Medulla oblongata (tissue), 1 donor: ENCODE data around the gene CADM1.

Experiments used
- DNase-seq: peaks from one replicate; pipeline ENCODE4 v3.0.0-alpha.2; 2015; ENCODE audit errors: extremely low spot score

CADM1 gene

DNA sequence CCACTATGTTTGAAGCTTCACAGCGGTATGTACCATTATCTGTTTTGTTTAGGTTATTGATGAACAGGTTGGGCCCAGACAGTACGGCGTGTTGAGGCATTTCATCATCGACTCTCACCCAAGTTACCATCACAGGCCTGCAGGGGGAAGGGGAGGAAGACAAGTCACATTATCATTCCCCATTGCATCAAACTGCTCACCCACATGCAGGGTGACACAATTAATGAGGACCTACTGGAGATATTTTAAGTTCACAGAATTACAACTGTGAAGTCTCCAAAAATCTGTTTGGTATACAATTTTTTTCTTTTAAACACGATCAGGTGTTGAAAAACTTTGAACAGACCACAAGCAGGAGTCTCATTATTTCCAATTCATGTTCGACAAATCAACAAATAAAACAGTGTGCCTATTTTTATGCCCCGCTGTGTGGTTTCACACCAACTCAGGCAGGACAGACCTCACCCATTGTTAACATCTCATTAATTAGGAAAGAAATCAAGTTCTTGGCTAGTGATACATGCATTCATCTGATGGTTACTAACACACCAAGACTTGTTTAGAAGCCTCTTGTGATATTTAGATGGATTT, 289.5 kb downstream of the CADM1 start:
- DNase-seq = no peak

DNA sequence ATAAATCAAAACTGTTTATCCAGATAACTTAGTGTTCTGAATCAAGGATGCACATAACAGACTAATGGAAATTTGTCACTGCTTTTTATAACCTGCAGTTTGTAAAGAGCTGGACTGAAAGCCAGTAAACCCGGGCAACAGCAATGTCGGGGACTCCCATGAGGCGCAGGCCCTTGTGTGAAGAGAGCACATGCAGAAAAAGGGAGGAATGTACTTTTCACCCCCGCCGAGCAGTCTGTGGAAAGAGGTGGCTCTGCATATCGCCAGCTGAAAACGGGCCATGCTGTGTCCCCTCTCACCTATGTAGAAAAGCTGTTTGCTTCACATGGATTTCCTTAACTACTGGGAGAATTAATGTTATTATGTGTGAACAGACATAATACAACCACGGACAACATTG, 291.2 kb downstream of the CADM1 start:
- DNase-seq = no peak

DNA sequence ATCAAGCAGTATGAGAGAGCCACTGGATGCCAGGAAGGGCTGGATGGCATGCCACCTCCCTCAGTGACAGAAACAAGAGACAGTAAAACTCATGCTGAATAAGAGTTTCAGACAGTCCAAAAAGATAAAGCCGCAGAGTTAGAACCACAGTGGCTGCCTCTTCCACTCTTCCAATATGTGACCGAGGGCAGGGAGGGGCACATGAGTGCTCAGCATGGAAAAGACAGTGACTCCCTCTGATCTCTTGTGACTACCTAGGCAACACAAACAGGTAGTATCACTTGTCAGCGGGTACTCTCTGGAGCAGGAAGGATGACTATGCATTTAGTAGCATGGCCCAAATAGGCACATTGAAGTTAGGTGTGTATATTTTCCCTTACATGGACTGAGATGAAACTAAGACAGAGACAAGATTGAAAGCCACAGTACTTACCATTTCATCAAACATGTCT, 295.4 kb downstream of the CADM1 start:
- DNase-seq = no peak

DNA sequence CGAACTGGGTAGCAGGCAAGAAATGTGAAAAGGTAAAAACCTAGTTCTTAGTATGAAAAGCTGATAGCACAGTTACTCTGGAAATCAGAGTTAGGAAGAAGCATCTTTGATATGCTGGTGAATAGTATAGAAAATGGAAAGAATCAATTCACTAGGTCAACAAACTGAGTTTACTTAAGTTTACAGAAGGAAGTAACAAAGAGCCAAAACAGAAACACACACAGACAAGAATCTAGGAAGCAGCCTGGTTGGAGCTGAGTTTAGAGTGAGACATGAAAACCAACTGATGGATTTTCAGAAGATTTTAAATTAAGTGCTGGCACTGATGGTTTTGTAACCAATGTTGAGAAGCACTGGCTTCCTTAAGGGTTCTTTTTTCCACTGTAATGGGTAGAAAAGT, 296.3 kb downstream of the CADM1 start:
- no peak for DNase-seq

DNA sequence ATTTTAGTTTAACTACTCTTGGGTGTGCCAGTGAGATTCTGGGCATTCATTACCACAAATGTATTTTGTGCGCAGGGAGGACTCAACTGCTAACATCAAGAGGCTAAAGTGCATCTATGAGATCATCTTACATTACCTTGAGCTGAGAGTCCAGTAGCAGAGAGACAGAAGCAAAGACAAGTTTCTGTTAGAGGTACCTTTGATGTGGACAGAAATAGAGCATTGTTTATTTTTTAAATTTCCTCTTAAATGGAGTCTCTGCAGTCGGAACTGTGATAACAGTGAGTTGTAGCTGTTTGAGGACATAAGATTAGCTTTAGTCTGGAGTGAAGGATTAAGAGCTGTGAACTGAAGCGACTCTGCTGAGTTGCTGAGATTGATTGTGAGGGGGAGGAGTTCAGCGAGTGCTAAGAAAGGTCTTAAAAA, 297.0 kb downstream of the CADM1 start:
- DNase-seq = no peak

DNA sequence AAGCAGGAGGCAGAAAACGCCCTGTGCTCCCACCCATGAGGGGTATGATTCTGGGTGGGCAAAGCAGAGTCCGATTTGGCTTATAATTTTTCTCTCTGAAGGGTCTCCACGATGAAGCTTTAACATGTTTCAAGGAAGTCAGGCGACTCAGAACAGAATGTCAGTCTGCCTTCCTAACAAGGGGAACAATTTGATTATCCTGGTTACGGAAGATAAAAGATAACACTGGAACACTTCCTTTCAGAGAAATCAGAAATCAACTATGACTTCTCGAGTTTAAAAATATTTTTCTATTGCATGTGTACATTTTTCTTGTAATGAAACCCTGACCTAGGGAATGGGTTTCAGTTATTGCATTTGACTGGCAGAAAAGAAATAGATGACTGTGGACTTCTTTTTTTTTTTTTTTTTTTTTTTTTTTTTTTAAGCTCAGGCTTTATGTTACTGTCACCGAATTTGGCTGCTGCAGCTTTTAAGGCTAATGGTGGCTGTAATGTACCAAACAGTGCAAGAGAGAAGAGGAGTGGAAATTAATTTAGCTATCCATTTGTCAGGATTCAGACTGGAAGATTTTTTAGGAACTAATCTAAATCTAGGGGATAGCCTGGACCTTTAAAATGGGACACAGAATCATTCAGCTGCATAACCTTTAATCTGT, 297.7 kb downstream of the CADM1 start:
- DNase-seq = no peak

DNA sequence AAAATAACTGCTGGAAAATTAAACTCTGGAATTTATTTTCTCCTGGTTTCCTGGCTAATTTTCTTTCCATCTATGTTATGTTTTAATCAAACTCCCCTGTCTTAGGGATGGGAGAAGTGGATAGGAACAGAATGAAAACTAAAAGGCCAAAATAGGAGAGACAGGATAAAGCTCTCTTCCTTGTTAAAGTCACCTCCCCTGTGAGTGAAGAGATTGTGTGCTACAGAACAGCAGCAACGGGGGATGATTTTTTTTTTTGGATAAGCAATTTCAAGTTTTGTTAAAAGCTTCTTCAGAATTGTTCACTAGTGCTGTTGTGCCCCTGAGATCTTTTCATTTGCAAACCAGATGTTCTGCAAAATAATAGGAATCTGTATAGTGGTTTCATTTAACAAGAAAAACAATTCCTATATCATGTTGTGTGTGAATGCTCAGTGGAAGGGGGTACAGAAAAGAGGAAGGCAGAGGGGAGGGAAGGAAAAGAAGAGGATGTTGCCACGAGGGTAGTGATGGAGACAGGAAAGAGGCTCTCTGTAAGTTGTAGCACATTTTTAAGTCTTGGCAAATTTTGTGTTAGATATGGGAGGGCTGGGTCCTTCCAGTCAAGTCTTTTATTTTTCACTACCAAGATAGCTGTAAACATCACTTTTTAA, 301.2 kb downstream of the CADM1 start:
- no peak for DNase-seq

DNA sequence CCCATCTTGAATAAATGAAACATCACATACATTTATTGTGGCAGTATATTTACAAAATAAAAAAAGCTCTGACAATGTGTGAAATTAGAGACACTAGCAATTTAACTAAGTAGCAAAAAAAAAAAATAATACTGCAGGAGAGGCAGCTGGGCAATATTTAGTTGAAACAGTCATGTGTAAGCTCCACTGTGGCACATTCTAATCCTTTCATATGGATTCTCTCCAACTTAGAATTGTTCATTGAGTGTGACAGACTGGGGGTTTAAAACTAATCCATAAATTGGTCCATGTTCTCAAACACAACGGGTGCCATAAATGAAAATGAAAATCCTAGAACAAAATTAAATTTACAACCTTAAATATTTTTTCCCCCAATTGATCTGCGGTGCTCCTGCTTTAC, 302.1 kb downstream of the CADM1 start:
- no peak for DNase-seq

DNA sequence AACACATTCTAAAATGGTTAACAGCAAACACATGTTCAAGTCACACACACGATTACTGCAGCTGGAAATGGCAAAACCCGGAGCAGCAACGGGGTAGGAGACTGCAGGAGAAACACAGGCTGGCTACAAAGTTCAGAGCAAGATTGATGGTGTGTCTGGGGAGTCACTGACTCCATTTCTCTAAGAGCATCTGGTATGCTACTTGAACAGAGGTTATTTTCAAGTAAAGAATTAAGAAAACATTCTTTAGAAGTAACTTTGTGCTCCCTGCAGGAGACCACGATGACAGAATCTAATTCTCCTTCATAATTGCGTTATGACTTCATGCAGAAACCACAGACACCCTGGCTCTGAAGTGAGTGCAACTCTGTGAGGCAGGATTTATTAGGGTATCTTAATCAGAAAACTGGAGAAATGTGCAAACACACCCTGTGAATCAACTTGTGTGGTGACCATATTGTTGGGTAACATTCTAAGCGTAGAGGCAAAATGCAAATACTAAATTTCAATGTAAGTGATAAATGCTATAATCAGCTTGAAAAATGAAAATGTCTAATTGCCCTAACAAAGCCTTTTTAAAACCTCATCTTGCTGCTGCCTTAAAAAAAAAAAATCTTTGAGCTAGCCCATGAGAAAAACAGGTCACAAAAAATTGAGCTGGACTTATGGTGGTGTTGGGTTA, 303.0 kb downstream of the CADM1 start:
- no peak for DNase-seq

DNA sequence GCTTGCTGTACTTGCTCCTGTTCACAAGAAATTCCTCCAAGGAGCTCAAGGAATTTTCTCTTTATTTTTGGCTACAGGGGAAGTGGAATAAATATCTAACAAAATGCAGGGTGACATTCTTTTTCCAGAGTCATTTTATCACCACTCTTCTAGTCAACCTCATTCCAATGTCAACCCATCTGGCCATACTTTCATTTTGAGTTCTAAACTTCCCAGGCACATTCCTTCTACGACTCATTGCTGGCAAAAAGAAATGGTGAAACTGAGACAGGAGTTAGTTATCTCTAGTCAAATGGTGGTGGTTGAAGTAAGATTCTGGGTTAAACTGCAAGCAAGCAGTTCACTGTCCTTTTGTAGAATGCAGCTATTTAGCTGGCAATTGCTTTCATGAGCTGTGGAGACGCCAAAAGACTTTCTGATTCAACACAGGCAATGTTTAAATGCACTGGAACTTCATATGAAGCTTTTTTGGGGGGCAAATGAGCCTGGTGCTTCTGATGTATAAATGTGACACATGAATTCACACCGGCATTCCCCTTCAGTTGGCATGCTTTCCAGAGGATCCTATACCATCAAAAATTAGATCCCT, 304.6 kb downstream of the CADM1 start:
- no peak for DNase-seq

DNA sequence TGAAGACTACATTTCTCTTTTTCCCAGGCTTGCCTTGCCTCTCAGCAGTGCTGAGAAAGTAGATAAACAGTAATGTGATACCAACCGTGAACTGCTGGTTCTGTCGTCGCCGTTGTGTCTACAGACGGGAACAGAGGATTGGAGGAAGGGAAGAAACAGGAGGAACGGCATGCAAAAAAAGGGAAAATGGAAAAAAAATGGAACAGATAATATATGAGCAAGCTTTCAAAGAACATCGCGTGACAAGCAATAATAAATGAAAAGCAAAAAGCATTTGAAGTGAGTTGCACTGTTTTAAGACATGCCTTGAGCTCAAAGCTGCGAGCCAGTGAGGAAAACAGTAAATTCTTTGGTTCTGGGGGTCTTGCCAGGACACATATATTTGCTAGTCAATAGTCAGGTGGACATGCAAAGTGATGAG, 305.9 kb downstream of the CADM1 start:
- no peak for DNase-seq

DNA sequence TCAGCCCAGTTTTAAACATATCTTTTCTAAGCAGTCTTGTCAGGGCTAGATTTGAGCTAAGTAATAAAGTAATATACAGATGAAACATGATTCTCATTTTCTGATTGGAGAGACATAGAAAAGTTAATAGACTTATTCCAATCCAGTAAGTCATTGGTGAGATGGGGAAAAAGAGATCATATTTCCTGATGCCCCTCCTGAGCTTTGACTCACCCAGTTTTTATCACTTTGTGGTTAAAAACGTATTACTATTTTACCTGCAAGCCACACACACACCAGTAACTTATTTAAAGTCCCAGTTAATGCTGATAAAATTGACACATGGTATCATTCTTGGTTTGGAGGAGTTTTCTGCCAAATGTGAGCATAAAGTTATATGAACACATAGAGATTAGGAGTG, 306.8 kb downstream of the CADM1 start:
- no peak for DNase-seq

DNA sequence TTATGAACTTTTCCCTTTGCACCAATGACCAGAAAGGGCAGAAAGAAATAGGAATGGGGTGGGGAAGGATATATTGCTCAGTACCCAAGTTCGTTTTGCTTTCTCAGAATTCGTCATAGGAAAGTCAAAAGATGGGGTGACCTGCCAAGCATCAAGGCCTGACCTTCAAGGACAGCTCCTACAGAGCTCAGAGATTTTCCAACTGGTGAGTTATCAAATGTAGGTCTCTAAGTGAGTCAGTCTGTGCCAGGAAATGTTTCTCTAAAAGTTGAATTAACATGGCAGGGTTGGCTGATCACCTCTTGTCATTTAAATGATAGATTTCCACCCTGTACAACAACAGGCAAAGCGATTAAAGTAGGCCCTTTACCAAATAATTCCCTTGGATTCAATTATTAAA, 307.2 kb downstream of the CADM1 start:
- DNase-seq = no peak

DNA sequence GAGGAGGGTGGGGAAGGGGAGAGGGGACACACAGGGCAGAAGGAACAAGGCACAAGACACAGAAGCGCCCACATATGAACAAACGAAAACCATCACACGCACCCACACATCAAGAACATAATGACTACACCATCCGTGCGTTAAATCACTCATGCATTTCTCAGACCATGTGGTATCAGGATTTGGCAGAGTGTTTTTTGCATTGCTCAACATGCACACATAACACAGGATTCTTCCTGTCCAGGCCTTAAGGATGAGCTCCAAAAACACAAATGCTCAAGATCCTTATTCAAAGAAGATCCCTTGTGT, 309.5 kb downstream of the CADM1 start:
- DNase-seq = no peak

DNA sequence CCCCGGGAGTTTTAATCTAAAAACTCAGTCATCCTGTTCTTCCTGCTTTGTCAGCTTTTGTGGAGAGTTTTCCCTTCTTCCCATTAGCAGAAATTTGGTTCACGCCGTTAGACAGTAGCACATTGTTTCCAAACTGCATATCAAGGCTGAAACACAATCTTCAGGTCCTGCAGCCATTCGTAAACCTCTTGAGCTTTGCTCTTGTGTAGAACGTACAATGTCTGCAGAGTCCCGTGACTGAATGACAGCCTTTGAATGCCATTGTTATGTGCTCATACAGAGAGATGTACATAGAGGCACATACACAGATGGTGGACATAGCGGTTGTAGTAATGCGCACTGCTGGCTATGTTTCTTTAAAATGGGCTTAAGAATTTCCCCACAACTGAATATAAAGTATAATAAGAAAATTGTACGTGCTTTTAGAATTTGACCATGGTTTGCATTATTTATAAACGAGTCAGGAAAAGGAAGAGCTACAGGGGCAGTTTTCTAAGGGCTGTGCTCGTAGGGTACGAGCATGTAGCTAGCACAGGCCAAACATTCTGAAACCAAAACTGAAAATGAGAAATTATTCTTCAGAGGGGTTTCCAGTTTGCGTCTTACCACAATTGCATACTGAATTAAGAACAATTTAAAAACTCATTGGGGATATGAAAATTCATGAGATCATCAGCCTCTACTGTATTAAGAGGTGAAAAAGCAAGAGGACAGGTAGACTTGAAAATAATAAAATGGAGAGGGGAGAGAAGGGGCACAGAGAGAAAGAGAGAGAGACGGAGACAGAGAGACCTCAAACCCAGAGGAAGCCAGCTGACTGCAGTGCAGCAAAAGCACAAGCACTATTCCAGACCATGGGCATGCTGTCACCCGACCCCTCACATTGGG, 310.1 kb downstream of the CADM1 start:
- DNase-seq = no peak

DNA sequence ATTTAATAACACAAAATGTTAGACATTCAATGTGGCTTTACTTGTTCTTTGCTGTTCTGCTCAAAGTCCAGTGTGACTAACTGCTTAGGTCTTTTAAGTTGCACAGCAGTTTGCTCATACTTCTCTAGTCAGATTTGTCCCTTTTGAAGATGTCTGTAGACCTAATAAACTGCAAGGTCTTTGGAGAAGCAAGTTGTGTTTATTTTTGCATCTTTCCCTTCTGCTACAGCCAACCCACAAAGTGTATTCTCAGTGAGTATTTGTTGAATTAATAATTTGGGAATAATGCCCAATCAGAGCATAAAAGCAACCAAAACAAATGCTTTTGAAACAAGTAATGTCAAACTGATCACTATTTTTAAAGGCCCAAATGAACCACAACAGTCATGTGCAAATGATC, 312.5 kb downstream of the CADM1 start:
- DNase-seq = no peak

DNA sequence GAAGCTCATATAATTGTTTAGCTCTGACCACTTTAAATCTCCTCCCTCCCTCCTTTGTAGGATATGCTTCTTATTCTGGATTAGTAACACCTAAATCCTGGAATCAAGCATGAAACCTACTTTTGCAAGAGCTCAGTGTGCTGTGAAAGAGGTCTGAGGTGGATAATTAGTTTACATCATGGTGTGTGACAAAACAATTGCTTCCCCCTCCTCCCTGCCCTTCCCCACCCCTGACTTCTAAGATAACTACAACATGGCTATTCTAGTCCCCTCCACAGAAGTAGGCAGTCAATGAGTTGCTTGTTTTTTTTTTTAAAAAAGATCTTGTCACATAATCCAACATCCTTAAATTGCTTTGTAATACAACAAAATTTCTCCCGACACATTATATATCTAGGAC, 314.0 kb downstream of the CADM1 start:
- no peak for DNase-seq

DNA sequence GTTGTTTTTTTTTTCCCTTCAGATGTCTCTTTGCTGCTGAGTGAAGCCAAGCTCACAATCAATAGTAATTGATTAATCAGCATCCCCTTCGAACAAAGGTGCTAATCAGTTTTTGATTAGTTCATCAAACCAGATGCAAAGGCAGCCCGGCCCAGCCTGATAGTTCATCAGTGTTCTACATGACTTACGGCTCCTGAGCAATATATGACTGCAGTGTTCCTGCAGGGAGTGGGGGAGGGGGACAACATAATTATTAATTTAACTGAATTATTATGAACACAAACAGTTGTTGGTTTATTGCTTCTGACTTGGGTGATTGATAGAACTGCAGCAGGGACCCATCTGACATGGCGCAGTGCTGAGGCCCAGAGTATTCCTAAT, 315.3 kb downstream of the CADM1 start:
- DNase-seq = no peak

DNA sequence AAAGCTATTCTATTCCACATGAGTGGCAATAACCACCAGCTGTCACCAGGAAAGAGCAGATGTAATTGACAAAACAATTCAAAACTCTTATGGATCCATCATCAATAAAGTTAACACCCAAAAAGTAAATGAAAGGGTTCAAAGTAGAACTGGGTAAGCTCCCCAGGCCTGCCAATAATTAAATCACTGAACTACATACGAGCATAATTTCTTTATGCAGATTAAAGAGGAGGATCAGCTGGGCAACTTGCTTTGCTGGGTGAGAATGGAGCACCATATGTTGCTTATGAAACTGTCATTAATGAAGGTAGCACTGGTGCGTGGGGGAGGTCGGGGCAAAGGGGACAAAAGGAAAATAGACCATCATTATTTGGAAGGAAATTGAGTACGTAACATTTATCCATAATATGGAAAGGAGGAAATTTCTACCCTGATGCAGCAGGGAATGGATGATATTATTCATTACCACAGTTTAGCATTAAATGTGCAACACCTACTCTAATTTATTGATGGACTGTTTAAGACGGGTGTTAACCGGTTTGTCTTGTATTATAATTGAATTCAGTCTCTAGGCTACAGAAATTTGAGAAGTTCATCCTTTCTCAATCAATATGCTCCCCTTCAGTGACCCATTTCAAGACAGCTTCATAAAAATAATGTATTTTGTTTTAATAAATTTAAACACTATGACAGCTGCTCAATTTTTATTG, 315.9 kb downstream of the CADM1 start:
- no peak for DNase-seq

DNA sequence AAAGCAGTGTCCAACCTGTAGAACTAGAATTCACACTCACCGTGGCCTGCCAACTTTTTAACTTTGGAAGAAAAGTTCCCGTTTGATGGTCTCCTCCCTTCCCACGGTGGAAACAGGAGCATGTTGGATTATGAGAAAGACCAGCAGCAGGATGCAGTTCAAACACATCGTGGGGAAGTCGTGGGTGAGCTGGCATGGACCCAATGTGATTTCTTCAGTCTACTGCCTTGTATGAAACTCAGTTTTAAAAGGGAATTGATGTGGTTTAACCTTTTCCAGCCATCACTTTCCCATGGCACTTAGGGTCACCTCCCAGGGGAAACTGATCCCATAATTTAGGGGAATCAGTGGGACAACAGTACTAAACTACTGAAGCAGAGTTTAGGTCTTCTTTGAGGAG, 318.3 kb downstream of the CADM1 start:
- DNase-seq = no peak

DNA sequence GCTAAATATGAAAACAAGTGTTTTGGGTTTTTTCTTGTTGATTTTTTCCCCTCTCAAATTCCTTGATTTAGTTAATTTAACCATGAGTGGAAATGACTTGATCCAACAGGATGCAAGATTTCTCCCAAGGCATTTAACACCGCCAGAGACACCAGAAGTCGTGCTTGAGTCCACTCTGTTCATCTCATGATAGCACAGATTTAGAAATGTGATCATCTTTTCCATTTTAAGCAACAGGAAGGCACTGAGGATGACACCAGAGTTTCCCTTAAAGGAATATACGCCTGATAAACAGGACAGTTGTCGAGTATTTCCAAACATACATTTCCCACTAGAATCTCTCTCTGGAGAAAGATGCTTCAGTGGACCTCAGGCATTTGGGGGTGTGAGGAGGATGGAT, 318.7 kb downstream of the CADM1 start:
- DNase-seq = no peak
